ENCODE data around the gene RAD21L1. TPM values are rescaled to one million over a fixed set of nuclear protein-coding genes. Genes with fewer than 3 reads are reported as not detected.

Gene RAD21L1
- total and polyA plus RNA-seq, 4 donors = not detected

GRCh38 chr20:1254254-1254653, 28.4 kb downstream of the RAD21L1 start:
- no peaks in the 10 kb centered on the region for H3K4me1 ChIP-seq (ENCODE audit: control insufficient read depth in 1 of 2, insufficient read depth in 2 of 2, low read length in 2 of 2)
- no peak for ATAC-seq (ENCODE audit: low FRiP score)
- H3K27me3 ChIP-seq (ENCODE audit: control insufficient read depth in 1 of 2, insufficient read depth in 2 of 2, low read length in 1 of 2) = peaks cover 0 to 1% of the 10 kb centered on the region in 2 donors
- no peaks in the 10 kb centered on the region for H3K9me3 ChIP-seq (ENCODE audit: control insufficient read depth, low read length)
- no peaks in the 10 kb centered on the region for H3K36me3 ChIP-seq (ENCODE audit: control insufficient read depth in 1 of 2, insufficient read depth in 2 of 2, low read length in 1 of 2)
- no peak overlapping the region for H3K4me3 ChIP-seq (ENCODE audit: low read length in 2 of 2)
- 24 to 35% methylated on average over 2 of the region's 2 CpGs for WGBS, 2 donors
- intact Hi-C loops (cut with DNase I) = no loop called here
- no peak overlapping the region for H3K27ac ChIP-seq (ENCODE audit: low read depth in 1 of 2, low read length in 2 of 2)
- no peak for DNase-seq

DNA sequence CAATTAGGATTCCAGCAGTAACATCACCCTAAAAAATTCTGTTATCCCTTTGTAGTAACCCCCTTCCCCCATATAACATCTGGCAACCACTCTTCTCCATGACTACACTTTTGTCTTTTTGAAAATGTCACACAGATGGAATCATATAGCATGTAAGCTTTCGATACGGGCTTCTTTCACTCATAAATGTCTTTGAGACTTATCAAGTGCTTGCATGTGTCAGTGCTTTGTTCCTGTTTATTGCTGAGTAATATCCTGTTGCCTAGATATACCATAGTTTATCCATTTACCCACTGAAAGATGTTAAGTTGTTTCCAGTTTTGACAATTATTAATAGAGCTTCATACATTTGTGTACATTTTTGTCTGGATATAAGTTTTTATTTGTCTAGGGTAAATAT, 29.8 kb downstream of the RAD21L1 start:
- DNase-seq (no peak), ATAC-seq (ENCODE audit: low FRiP score) (no peak)
- no peak overlapping the region for H3K27ac ChIP-seq (ENCODE audit: low read depth in 1 of 2, low read length in 2 of 2)
- no peaks in the 10 kb centered on the region for H3K9me3 ChIP-seq (ENCODE audit: control insufficient read depth, low read length)
- 87 to 91% methylated on average over 2 of the region's 2 CpGs for WGBS, 2 donors
- H3K4me3 ChIP-seq (ENCODE audit: low read length in 2 of 2) = no peak overlapping the region
- no peaks in the 10 kb centered on the region for H3K4me1 ChIP-seq (ENCODE audit: control insufficient read depth in 1 of 2, insufficient read depth in 2 of 2, low read length in 2 of 2)
- no peaks in the 10 kb centered on the region for H3K36me3 ChIP-seq (ENCODE audit: control insufficient read depth in 1 of 2, insufficient read depth in 2 of 2, low read length in 1 of 2)
- H3K27me3 ChIP-seq (ENCODE audit: control insufficient read depth in 1 of 2, insufficient read depth in 2 of 2, low read length in 1 of 2) = peaks cover 0 to 1% of the 10 kb centered on the region in 2 donors
- intact Hi-C loops (cut with DNase I) = no loop called here

DNA sequence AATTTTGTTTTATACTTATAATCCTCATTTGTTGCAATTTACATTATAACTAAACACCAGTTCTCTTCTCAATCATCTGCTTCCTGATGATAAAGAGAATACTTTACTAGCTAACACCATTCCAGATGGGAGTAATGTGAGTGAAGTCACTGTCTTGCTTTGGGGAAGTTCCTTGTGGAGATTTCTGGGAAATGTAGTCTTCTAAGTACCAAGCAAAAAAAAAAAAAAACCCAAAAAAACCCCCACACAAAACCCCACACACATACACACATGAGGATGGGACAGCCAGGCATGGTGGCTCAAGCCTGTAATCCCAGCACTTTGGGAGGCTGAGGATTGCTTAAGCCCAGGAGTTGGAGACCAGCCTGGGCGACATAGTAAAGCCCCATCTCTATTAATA, 38.0 kb downstream of the RAD21L1 start:
- intact Hi-C loops (cut with DNase I) = no loop called here
- Histone ChIP-seq H3K27me3 (ENCODE audit: control insufficient read depth in 1 of 2, insufficient read depth in 2 of 2, low read length in 1 of 2) (no peaks in the 10 kb centered on the region), H3K4me3 (ENCODE audit: low read length in 2 of 2) (no peak overlapping the region), H3K9me3 (ENCODE audit: control insufficient read depth, low read length) (no peaks in the 10 kb centered on the region), H3K27ac (ENCODE audit: low read depth in 1 of 2, low read length in 2 of 2) (no peak overlapping the region), H3K36me3 (ENCODE audit: control insufficient read depth in 1 of 2, insufficient read depth in 2 of 2, low read length in 1 of 2) (no peaks in the 10 kb centered on the region), H3K4me1 (ENCODE audit: control insufficient read depth in 1 of 2, insufficient read depth in 2 of 2, low read length in 2 of 2) (no peaks in the 10 kb centered on the region)
- 73 to 86% methylated on average over 1 of the region's 1 CpG for WGBS, 2 donors
- DNase-seq (no peak), ATAC-seq (ENCODE audit: low FRiP score) (no peak)

DNA sequence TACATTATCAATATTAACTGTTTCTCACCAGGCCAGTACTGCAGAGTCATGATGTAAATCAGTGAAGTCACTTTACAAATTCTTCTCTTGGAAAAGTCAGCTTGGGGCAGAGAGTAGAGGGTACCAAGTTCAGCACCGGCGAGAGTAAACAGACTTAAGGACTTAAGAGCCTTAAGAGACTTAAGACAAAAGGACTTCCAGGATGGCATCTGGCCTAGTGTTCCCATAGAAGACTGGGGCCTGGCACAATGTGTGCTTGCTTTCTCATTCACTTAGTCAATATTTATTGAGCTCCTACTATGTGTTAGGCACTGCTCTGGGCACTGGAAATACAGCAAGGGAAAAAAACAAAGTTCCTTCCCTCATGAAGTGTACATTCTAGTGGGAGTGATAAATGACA, 38.9 kb downstream of the RAD21L1 start:
- WGBS, 2 donors = 66 to 84% methylated on average over 2 of the region's 2 CpGs
- H3K4me3 ChIP-seq (ENCODE audit: low read length in 2 of 2) = no peak overlapping the region
- H3K27ac ChIP-seq (ENCODE audit: low read depth in 1 of 2, low read length in 2 of 2) = no peak overlapping the region
- intact Hi-C loops (cut with DNase I) = no loop called here
- no peaks in the 10 kb centered on the region for H3K9me3 ChIP-seq (ENCODE audit: control insufficient read depth, low read length)
- no peaks in the 10 kb centered on the region for H3K27me3 ChIP-seq (ENCODE audit: control insufficient read depth in 1 of 2, insufficient read depth in 2 of 2, low read length in 1 of 2)
- H3K4me1 ChIP-seq (ENCODE audit: control insufficient read depth in 1 of 2, insufficient read depth in 2 of 2, low read length in 2 of 2) = no peaks in the 10 kb centered on the region
- ATAC-seq (ENCODE audit: low FRiP score) (no peak), DNase-seq (no peak)
- H3K36me3 ChIP-seq (ENCODE audit: control insufficient read depth in 1 of 2, insufficient read depth in 2 of 2, low read length in 1 of 2) = no peaks in the 10 kb centered on the region

DNA sequence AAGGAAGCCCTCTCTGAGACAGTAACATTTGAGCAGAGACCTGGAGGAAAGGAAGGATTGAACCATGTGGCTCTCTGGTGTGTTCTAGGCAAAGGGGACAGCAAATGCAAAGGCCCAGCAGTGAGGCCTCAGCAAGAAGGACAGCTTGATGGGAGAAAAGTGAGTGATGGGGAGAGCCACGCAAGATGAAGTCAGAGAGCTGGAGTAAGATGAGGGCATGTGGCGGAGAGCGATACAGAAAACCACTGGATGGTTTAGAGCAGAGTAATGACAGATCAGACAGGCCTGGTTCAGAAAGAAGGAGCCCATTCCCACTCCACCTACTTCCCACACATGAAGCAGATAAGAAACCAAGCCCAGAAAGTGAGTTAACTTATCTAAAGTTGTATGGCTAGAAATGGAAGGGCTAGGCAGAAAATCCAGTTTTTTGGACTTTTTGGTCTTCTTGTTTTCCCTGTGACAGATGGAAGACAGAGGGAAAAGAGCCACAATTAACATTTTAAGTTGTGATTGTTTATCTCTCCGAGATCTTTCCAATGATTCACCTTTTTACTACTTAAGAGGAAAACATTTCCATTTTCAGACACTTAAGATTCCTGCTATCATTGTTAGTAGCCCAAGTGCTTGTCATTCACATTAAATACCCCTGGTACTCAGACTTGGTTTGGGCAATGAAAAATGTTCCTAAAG, 39.5 kb downstream of the RAD21L1 start:
- intact Hi-C loops (cut with DNase I) = no loop called here
- H3K27ac ChIP-seq (ENCODE audit: low read depth in 1 of 2, low read length in 2 of 2) = no peak overlapping the region
- 91 to 92% methylated on average over 4 of the region's 4 CpGs for WGBS, 2 donors
- H3K4me3 ChIP-seq (ENCODE audit: low read length in 2 of 2) = peak overlapping the region in 1 of 2 donors; percentile 89
- H3K4me1 ChIP-seq (ENCODE audit: control insufficient read depth in 1 of 2, insufficient read depth in 2 of 2, low read length in 2 of 2) = no peaks in the 10 kb centered on the region
- H3K9me3 ChIP-seq (ENCODE audit: control insufficient read depth, low read length) = no peaks in the 10 kb centered on the region
- no peak for ATAC-seq (ENCODE audit: low FRiP score)
- no peaks in the 10 kb centered on the region for H3K27me3 ChIP-seq (ENCODE audit: control insufficient read depth in 1 of 2, insufficient read depth in 2 of 2, low read length in 1 of 2)
- no peaks in the 10 kb centered on the region for H3K36me3 ChIP-seq (ENCODE audit: control insufficient read depth in 1 of 2, insufficient read depth in 2 of 2, low read length in 1 of 2)
- DNase-seq = no peak

DNA sequence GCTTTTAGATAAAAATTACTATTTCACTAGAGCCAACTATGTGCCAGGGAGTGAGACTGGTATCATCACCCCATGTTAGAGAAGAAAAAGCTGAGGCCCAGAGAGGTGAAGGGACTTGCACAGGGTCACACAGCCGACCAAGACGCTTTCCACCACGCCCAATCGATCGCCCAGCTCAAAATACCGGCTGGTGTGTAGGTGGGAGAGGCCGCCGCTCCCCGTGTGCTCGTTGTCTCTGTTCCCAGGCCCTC, 40.0 kb downstream of the RAD21L1 start:
- DNase-seq = no peak
- Histone ChIP-seq H3K4me3 (ENCODE audit: low read length in 2 of 2) (peak overlapping the region; percentile 80 to 89), H3K36me3 (ENCODE audit: control insufficient read depth in 1 of 2, insufficient read depth in 2 of 2, low read length in 1 of 2) (no peaks in the 10 kb centered on the region), H3K9me3 (ENCODE audit: control insufficient read depth, low read length) (no peaks in the 10 kb centered on the region), H3K4me1 (ENCODE audit: control insufficient read depth in 1 of 2, insufficient read depth in 2 of 2, low read length in 2 of 2) (no peaks in the 10 kb centered on the region), H3K27me3 (ENCODE audit: control insufficient read depth in 1 of 2, insufficient read depth in 2 of 2, low read length in 1 of 2) (no peaks in the 10 kb centered on the region), H3K27ac (ENCODE audit: low read depth in 1 of 2, low read length in 2 of 2) (no peak overlapping the region)
- WGBS, 2 donors = 3 to 4% methylated on average over 10 of the region's 10 CpGs
- intact Hi-C loops (cut with DNase I) = no loop called here
- no peak for ATAC-seq (ENCODE audit: low FRiP score)

DNA sequence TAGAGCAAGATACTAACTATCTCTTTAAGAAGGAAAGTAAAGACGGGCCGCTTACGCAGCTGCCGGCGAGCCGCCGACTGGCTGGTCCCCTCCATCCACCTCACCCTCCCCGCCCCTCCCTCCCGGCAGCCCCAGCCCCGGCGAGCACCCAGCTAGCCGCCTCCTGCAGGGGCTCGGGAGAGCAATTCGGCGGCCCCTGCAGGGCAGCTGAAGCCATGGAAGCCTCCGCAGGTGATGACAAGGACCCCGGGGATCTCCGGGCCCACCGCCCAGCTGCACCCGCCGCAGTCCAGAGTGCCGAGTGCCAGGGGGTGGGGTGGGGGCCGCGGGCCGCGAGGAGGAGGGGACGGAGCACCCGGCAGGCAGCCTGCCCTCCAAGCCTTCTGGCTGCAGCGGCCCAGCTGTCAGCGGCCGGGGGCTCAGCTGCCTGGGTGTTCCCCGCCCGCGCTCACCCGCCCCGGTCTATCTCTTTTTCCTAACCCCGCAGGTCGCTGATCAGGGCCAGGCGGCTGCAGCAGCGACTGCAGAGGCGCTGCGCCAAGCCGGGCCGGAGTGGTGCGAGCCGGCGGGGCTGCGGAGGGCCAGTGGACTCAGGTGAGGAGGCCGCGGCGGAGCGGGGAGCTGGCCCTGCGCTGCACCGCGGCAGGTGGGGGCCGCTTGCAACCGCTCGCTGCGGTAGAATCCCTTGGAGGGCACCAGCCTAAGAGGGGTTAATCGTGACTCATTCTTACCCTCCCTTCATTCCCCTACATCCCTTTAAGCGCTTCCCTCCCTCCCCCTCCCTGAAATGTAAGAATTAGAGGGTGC, 40.5 kb downstream of the RAD21L1 start, which contains the start of gene SNPH:
Gene SNPH (plus strand): TSS at position 128 of the 807 bp plus-strand sequence. CDS start 29,946 bp downstream, outside the sequence.
- Histone ChIP-seq H3K9me3 (ENCODE audit: control insufficient read depth, low read length) (no peaks in the 10 kb centered on the region), H3K27me3 (ENCODE audit: control insufficient read depth in 1 of 2, insufficient read depth in 2 of 2, low read length in 1 of 2) (no peaks in the 10 kb centered on the region), H3K36me3 (ENCODE audit: control insufficient read depth in 1 of 2, insufficient read depth in 2 of 2, low read length in 1 of 2) (no peaks in the 10 kb centered on the region), H3K27ac (ENCODE audit: low read depth in 1 of 2, low read length in 2 of 2) (no peak within 1 kb of the TSS), H3K4me3 (ENCODE audit: low read length in 2 of 2) (peak within 1 kb of the TSS; percentile 80 to 89), H3K4me1 (ENCODE audit: control insufficient read depth in 1 of 2, insufficient read depth in 2 of 2, low read length in 2 of 2) (no peaks in the 10 kb centered on the region)
- intact Hi-C loops (cut with DNase I) = no loop called here
- peak; percentile 88 to 92 for DNase-seq
- ATAC-seq (ENCODE audit: low FRiP score) = peak; percentile 91
- 1% methylated on average over 40 to 61 of the region's 61 CpGs for WGBS, 2 donors

DNA sequence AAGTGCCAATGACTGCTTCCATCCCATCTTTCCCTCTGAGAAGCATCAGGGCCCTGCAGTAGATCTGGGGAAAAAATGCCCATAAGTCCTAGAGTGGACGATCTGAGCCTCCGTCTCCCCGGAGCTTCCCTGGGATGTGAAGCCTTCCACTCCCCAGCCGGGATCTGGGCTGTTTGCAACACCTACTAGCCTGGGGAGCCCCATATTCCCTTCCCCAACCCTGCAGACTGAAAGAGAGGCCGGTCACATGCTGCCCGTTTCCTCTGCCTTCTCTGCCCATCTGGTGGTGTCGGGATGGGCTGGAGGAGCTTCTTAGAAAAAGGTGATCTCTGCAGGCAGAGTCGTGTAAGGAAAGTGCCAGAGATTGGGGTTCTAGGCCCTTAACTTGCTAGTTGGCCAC, 41.3 kb downstream of the RAD21L1 start:
- no peaks in the 10 kb centered on the region for H3K27me3 ChIP-seq (ENCODE audit: control insufficient read depth in 1 of 2, insufficient read depth in 2 of 2, low read length in 1 of 2)
- 71 to 73% methylated on average over 8 of the region's 8 CpGs for WGBS, 2 donors
- no peaks in the 10 kb centered on the region for H3K9me3 ChIP-seq (ENCODE audit: control insufficient read depth, low read length)
- intact Hi-C loops (cut with DNase I) = no loop called here
- H3K4me1 ChIP-seq (ENCODE audit: control insufficient read depth in 1 of 2, insufficient read depth in 2 of 2, low read length in 2 of 2) = no peaks in the 10 kb centered on the region
- no peaks in the 10 kb centered on the region for H3K36me3 ChIP-seq (ENCODE audit: control insufficient read depth in 1 of 2, insufficient read depth in 2 of 2, low read length in 1 of 2)
- no peak overlapping the region for H3K4me3 ChIP-seq (ENCODE audit: low read length in 2 of 2)
- no peak overlapping the region for H3K27ac ChIP-seq (ENCODE audit: low read depth in 1 of 2, low read length in 2 of 2)
- ATAC-seq (ENCODE audit: low FRiP score) (no peak), DNase-seq (no peak)

DNA sequence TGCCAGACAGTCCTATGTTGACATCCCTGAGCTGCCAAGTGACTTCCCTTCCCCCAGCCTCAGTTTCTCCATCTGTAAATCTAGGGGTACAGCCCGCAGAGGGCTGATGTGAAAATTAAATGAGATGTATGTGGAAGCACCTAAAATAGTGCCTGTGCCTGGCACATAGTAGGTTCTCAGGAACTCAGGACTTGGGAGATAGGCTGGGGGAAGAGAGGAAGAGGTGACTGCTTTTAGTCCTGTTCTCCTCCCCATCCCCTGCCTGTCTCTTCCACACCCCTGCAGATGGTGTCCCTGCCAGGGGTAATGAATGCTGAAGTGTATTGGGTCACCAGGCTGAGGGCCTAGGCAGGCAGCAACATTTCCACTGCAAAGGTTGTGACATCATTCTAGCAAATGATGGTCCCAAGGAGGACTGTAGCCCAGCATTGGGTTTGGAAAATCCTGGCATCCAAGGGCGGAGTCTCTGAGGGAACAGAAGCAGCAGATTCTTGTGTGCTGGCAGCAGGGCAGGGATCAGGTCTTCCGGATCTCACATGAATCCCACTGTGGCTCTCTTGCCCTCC, 42.0 kb downstream of the RAD21L1 start:
- intact Hi-C loops (cut with DNase I) = no loop called here
- H3K4me1 ChIP-seq (ENCODE audit: control insufficient read depth in 1 of 2, insufficient read depth in 2 of 2, low read length in 2 of 2) = no peaks in the 10 kb centered on the region
- WGBS, 2 donors = 90 to 91% methylated on average over 3 of the region's 3 CpGs
- no peaks in the 10 kb centered on the region for H3K27me3 ChIP-seq (ENCODE audit: control insufficient read depth in 1 of 2, insufficient read depth in 2 of 2, low read length in 1 of 2)
- no peak overlapping the region for H3K27ac ChIP-seq (ENCODE audit: low read depth in 1 of 2, low read length in 2 of 2)
- ATAC-seq (ENCODE audit: low FRiP score) (no peak), DNase-seq (no peak)
- no peaks in the 10 kb centered on the region for H3K9me3 ChIP-seq (ENCODE audit: control insufficient read depth, low read length)
- peaks cover 0 to 2% of the 10 kb centered on the region in 2 donors for H3K36me3 ChIP-seq (ENCODE audit: control insufficient read depth in 1 of 2, insufficient read depth in 2 of 2, low read length in 1 of 2)
- H3K4me3 ChIP-seq (ENCODE audit: low read length in 2 of 2) = no peak overlapping the region

Measured in aorta (tissue), 5 donors.